HuH-7 (cell line): Measurements from ENCODE around the gene MN1.

Experiments
- DNase-seq: peaks from one replicate; pipeline ENCODE4 v3.0.0; 2011; ENCODE audit warnings: low spot score

MN1 gene

GRCh38 chr22:27801616-27802345 lies at the start of gene MN1:
Gene MN1, minus strand, starts transcription at chr22:27801756. Its CDS starts 1,213 bp downstream, at chr22:27800543.
- DNase-seq: peak; percentile 95

DNA sequence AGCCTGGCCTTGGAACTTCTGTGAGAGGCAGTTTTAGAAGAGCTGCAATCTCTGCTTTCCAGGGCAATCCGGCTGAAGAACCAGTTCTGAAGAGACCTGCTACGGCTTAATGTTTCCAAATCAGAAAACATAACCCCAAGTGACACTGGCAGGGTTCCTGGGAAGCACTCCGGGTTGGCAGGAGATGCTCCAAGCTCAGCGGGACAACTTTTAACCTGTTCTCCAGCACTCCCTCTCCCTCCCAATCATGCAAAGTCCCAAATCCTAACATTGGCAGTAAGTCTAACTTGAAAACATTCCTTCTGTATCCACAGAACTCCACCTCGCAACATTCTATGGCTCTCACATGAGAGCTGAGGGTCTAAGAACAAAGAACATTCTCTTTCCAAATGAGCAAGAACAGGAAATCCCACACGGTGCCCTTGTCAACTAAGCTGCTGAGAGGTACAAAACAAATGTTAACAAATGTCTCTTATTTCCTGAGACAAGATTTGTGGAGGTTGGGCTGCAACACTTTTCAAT lies 48.5 kb upstream of the MN1 start:
- DNase-seq: no peak

GRCh38 chr22:27848005-27848404 lies 46.4 kb upstream of the MN1 start:
- DNase-seq: no peak

GRCh38 chr22:27846910-27847309 lies 45.4 kb upstream of the MN1 start:
- DNase-seq: no peak

DNA sequence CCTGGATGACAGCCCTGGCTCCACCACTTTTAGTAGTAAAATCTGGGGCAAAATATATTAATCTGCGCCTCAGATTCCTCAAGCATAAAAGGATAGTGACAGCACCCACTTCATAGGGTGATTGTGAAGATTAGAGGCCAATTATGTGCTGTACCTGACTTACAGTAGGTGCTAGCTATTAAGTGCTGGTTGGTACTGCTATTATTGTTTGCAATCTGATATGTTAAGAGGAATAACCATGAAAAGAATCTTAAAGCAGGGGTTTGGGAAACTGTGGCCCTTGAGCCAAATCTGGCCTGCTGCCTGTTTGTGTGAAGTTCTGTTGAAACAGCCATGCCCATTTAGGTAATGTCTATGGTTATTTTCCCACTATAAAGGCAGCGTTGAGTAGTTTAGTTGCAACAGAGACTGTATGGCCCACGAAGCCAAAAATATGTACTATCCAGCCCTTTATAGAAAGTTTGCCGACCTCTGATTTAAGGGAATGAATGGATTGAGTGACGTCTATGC lies 44.7 kb upstream of the MN1 start:
- no peak for DNase-seq

GRCh38 chr22:27845644-27846043 lies 44.1 kb upstream of the MN1 start:
- DNase-seq: no peak

DNA sequence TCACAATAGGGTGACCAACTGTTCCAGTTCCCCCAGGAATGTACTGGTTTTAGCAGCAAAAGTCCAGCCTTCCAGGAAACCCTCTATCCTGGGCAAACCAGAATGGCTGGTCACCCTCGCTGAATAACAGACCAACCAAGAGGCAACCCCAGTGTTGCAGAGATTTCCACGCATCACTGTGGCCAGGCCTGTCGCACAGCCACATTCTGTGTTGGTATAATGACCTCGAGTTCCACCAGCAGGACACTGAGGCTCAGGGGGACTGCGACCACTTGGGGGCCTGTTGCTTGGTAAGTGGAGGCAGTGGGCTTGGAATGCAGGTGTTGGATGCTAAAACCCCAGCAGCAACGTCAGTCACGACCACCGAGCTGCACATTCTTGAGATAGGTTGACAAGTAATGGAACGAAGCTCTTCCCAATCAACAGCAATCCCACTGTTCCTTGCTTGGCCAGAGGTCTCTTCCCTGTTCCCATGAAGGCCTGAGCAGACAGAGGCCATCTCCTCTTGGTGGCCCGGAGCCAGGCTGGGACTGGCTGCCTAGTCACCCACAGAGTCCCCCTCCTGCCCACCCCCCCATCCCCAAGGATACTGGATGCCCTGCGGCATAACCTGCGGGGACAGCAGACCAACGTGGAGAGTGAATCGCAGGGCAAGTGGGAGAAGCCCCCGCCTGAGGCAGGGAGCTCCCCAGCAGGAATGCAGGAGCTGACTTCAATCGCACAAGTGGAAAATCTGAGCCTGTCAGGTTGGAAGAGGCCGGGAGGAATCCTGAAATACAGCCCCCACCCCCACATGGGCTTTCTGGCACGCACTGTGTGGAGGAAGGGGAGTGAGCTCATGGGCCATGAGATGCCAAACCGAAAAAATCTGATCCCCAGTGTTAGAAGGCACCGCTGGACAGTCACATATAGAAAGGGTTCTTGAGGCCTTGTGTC lies 43.4 kb upstream of the MN1 start:
- DNase-seq: no peak

DNA sequence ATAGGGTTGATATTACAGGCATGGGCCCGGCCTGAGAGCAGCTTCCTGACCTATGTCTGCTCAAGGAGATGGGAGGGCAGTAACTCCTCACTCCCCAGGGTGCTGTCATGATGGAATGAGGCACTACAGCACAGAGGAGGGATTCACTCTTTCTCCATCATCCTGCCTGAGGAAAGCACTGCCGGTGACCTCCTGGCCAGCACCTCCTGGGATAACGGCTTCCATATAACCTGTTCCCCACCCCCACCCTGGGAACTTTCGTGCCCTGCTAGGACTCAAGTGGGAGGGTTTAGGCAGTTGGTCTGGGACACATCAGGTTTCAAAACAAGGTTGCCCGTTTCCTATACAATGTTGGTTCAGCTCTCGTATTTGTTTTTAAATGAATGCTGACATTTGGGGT lies 42.7 kb upstream of the MN1 start:
- DNase-seq: no peak

DNA sequence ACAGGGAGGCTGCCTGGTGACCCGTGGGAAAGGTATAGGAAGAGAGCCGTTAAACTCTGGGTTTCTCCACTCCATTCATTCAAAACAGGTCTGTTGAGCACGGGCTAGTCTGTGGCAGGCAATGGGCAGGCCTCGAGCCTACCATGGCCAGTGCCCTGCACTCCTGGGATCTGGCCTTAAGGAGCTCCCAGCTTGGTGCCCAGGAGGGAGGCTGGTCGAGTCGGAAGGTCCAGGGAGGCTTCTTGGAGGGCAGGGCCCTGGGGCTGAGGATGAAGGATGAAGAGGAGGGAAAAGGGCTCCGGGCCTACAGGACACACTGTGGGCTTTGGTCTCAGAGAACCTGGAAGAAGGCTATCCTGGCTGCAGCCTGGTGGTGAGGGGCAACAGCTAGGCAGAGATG lies 41.9 kb upstream of the MN1 start:
- DNase-seq: no peak

GRCh38 chr22:27842669-27843431 lies 41.3 kb upstream of the MN1 start:
- no peak for DNase-seq

GRCh38 chr22:27842201-27842600 lies 40.6 kb upstream of the MN1 start:
- DNase-seq: no peak

GRCh38 chr22:27840436-27840835 lies 38.9 kb upstream of the MN1 start:
- no peak for DNase-seq

DNA sequence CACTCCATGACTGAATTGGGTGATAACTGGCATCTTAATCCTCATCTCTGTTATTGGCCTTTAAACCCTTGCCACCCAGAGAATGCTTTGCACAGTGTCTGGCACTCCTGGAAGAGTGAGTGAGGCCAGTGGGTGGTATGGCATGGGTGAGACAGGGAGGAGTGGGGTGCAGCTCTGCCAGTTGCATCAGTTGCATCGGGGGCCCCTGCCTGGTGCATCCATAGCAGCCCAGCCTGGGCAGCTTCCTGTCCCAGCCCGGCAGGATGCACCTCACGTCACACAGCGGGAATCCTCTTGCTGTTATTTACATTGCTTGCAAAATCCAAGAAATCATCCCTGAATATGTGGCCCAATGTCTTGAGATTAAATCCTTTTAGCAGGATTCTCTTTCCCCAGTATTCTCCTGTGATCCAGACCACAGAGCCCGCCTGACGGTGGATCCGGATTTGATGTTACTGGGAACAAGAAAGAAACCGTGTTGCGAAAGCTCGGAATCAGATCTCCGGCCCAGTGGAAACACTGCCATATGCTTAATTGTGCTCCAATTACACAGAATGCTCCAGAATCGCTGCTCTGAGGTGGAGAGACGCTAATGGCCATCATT lies 37.6 kb upstream of the MN1 start:
- no peak for DNase-seq

- no peak for DNase-seq
Observed at GRCh38 chr22:27836181-27836580, 34.6 kb upstream of the MN1 start.

DNA sequence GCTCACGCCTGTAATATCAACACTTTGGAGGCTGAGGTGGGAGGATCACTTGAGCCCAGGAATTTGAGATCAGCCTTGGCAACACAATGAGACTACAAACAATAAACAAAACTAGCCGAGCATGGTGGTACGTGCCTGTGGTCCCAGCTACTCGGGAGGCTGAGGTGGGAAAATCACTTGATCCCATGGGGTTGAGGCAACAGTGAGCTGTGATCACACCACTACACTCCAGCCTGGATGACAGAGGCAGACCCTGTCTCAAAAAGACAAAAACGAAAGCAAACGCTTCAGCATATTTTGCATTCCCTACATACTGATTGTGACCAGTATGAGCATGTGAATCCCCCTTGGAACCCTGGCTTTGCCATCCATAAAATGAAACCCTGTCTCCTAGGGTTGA lies 33.9 kb upstream of the MN1 start:
- no peak for DNase-seq

GRCh38 chr22:27834364-27835185 lies 33.0 kb upstream of the MN1 start:
- no peak for DNase-seq

- DNase-seq: no peak
Observed at GRCh38 chr22:27833803-27834202, 32.2 kb upstream of the MN1 start.

DNA sequence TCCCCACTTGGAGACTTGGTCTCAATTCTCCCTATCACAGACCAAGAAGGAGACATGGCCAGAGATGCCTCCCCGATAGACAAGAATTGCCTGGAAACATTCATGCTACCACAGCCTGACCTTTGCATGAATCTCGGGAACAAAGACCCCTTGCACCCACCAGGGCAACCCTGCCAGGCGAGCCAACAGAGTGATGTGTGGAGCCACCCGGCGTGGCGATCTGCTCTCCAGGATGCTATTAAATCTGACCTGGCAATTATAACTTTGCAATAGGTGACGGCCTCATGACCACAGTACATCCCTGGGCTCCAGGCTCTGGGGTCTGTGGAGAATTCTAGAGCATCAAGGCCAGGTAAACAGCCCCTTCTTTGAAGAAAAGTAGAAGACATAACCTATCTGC lies 31.1 kb upstream of the MN1 start:
- no peak for DNase-seq

- DNase-seq: no peak
Observed at GRCh38 chr22:27829620-27830019, 28.1 kb upstream of the MN1 start.
